HG02571 (cell line): ENCODE data around the gene NPC1.

Experiments used
- ATAC-seq: cut with Tn5 transposase; IDR thresholded peaks from one replicate; pipeline ENCODE4 v1.9.1; 2021; ENCODE audit warnings: mild to moderate bottlenecking, moderate library complexity; ENCODE audit not compliant: unreplicated experiment

The NPC1 gene

GRCh38 chr18:23609390-23610023 is 23.2 kb upstream of the NPC1 start:
- no peak for ATAC-seq

- no peak for ATAC-seq
Observed at GRCh38 chr18:23608211-23608610, 21.9 kb upstream of the NPC1 start.

- no peak for ATAC-seq
Observed at GRCh38 chr18:23605941-23606340, 19.6 kb upstream of the NPC1 start.

GRCh38 chr18:23599809-23600208 is 13.5 kb upstream of the NPC1 start:
- ATAC-seq, result no peak

DNA sequence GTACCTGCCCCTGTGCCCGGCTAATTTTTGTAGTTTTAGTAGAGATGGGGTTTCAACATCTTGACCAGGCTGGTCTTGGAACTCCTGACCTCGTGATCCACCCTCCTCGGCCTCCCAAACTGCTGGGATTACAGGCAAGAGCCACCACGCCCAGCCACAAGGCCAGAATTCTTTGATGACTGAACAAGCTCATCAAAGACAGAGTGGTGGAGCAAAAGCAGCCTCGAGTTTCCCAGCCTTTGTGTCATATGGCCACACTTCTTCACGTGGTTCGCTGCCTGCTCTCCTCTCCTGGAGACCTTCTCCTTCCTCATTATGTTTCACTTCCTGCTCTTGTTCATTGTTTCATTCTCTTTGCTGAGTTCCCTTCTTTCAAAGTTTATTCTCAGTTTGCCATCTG is 9.9 kb upstream of the NPC1 start:
- ATAC-seq, result no peak

GRCh38 chr18:23595591-23595990 is 9.3 kb upstream of the NPC1 start:
- ATAC-seq, result no peak

GRCh38 chr18:23593720-23594119 is 7.4 kb upstream of the NPC1 start:
- no peak for ATAC-seq

GRCh38 chr18:23592911-23593310 is 6.6 kb upstream of the NPC1 start:
- ATAC-seq, result no peak

DNA sequence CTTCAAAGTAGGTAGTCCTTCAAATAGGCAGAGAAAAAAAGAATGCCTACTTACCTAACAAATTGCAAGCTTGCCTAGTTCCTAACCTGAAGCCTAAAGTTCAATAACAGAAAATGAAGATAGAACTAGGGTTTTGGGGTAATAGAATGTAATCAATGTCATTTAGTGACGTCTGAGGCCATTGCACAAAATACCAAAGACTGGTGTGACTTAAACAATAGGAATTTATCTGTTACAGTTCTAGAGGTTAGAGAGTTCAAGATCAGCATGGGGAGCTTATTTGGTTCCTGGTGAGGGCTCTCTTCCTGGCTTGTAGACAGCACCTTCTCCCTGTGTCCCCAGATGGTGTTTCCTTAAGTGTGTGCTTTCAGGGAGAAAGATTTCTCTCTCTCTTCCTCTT is 4.7 kb upstream of the NPC1 start:
- ATAC-seq, result no peak

DNA sequence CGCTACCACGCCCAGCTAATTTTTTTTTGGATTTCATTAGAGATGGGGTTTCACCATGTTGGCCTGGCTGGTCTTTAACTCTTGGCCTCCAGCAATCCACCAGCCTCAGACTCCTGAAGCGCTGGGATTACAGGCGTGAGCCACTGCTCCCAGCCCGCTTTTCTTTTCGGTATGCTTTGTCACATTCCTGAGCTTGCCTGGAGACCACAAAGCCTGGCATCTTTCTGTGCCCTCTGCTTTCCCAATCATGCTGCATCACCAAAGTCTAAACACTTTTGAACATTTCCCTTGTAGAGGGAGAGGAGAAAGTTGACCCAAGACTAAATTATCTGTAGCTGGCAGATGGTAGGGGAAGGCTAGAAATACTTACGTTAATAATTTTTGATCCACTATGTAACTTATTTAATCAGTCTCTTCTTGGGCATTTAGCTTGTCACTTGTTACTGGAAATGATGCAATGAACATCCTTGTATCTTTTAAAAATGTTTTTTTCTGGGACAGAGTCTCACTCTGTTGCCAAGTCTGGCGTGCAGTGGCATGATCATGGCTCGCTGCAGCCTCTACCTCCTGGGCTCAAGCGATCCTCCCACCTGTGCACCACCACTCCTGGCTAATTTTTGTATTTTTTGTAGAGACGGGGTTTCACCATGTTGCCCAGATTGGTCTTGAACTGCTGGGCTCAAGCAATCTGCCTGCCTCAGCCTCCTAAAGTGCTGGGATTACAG is 2.7 kb upstream of the NPC1 start:
- ATAC-seq, result no peak

DNA sequence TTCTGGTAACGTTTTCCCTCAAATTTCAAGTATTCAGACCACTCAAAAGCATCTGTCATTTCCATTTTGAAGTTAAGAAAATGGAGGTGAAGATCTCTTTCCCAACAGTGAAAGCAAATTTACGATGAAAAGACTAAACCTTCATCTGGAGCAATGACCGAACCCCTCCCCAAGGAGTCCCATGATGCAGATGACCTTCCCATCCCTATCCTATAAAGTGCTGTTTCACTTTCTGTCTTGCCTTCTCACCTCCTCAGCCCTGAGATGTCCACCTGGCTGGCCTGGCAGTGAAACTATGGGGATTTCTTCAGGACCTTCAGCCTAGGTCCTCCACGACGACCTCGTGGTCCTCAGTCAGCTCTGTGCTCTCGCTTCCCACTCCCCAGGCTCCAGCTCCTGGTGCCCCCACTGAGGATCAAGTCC is 925 bp upstream of the NPC1 start:
- ATAC-seq, result no peak

- peak; percentile 24 for ATAC-seq
Observed at GRCh38 chr18:23585897-23586248, 433 bp downstream of the NPC1 start.

DNA sequence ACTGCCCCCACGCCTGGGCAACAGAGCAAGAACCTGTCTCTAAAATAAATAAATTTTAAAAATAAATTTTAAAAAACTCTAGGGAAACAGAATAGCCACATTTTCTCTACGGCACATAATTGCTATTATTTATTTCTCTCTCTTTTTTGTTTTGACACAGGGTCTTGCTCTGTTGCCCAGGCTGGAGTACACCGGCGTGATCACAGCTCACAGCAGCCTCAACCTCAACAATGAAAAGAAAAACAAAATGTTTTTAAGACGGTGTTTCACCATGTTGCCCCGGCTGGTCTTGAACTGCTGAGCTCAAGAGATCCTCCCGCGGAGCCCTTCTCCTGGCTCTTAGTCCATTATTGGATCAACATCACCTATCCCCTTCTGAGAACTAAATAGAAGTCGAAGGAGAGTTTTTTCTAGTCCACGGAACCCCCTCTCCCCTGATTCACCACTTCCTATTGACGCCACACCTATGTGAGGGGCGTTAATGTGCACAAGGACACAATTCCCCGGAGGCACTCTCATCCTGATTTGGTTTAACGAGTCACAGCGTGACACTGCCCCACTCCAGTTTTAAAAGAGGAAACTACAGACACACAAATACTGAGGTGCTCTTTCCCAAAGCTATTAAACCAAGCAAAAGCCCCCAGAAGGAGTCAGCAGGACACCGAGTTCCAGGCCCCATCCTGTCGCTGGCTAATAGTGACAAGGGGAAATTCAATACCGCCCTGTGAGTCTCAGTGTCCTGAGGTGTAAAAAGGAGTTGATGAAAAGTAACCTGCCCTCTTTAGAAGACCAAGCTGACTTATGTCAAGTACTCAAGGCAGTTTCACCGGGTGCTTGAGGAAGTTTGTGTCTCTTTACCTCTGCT is 1.1 kb downstream of the NPC1 start:
- no peak for ATAC-seq

DNA sequence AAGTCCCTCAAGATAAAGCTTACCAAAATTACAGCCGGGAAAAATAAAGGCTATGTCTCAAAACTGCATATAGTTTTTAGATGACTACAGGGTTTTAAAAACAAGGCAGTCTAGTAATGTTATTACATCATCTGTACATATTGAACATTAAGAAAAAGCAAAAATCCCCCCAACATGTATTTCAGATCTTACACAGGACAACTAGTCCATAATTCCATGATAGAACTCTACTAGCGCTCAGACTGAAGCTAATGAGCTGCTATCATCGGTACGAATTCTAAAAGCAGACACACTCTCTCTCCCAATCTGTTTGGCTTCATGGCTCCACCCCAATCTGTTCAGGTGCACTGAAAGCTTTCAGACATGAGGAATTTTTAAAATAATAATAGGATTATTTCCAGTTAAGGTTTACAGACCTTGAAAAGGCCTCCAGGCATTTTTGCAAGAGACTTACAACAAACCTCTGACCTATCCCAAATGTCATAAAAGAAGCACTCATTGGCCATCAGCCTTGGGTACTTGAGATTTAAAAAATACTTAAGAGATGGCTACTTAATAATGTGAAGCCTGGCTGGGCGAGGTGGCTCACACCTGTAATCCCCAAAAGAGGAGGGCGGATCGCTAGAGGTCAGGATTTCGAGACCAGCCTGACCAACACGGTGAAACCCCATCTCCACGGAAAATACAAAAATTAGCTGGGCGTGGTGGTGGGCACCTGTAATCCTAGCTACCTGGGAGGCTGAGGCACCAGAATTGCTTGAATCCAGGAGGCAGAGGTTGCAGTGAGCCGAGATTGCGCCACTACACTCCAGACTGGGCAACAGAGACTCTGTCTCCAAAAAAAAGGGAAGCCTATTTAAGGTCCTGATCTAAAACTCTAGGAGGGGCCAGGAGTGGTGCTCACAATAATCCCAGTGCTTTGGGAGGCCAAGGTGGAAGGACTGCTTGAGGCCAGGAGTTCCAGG is 2.0 kb downstream of the NPC1 start:
- ATAC-seq, result no peak

DNA sequence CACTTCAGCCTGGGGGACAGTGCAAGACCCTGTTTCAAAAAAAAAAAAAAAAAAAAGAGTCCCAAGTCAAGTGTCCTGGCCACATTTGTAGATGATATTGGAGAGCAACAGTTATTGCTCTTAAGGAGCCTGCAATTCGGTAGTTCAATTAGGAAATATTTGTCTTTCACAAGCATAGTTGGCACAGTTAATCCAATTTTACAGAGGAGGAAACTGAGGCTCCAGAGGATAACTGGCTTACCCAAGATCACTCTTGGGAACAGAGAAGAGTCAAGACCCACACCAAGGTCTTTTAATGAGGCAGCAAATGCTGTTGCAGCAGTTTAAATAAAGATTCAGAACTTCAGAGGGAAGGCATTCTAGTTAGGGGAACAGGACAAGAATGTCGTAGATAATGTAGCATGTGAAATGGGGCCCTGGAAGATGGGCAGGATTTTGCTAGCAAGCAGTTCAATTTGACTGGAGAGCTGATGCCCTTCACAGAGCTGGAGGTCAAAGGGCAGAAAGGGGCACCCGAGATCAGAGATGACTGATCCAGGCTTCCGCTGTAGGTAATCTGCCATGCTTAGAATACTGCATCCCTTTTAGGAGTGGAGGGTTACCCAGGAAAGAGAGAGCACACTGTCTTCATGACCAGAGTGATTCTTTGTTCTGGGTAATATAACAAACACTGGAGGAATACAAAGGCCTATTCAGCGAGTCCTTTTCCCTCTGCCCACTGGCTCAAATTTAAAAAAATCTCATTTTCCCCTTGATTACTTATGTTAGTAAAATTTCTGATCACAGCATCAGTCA is 3.0 kb downstream of the NPC1 start:
- no peak for ATAC-seq

GRCh38 chr18:23580677-23581367 is 5.5 kb downstream of the NPC1 start:
- ATAC-seq, result no peak

DNA sequence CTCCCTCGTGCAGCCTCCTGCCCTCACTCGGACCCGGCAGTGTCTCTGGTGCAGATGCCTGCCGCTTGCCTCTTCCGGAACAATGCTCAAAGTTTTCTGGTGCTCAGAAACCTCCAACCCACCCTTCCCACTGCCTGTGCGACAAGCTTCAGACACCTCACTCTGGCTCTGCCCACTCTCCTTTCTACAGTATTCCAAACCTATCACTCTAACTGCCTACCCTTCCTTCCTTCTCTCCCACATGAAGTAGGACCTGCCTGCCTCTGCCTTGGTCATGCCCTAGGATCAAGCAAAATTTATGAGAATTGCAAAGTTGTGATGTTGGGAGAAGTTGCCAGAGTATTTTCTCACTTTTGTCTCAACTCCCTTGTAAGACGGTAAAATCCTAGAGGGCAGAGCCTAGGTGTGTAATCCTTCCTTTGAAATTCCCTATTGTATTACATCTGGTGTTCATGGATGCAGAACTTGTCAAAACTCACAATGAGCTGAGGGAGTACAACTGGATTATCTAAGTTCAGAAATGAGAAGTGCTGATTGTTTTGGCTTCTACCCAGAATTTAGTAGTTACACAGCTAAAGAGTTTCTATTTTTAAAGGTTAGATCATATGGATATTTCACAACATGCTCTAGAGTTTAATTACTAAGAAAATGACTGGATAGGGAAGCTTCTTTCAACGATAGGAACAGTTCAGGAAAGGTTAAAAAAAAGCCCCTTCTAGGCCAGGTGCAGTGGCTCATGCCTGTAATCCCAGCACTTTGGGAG is 7.2 kb downstream of the NPC1 start:
- no peak for ATAC-seq

DNA sequence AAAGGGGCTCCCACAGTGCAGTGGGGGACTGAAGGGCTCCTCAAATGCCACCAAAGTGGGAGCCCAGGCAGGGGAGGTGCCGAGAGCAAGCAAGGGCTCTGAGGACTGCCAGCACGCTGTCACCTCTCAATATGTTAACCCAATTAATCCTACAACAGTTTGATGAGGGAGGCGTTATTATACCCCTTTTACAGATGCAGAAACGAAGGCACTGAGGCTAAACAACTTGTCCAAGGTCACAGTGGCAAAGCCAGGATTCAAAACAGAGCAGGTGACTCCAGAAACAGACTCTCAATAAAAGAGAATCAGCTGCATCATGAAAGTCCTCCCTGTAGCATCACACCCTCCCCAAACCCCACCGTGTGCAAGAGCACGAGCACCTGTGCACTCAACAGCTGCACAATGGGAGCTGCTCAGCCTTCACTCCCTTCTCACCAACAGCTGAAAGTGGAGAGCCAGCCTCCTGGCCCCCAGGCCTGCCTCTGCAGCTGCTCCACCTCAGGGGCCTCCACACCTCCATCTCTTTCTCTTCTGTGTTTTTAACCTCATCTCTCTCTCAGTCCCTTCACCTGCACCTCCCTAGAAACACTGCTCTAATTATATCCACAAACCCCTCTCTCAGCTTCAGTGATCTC is 8.1 kb downstream of the NPC1 start:
- no peak for ATAC-seq
